Ectodermal cell (in vitro differentiated cells): ENCODE results near the gene CXorf65.

Source experiments
- H3K27ac ChIP-seq: 2 replicates; pipeline ENCODE4 v1.7.0; 2013; ENCODE audit warnings: mild to moderate bottlenecking, low read depth, low read length; ENCODE audit not compliant: insufficient read depth, poor library complexity, severe bottlenecking
- H3K27me3 ChIP-seq: 2 replicates; pipeline ENCODE4 v1.7.0; 2013; ENCODE audit warnings: mild to moderate bottlenecking, low read length; ENCODE audit not compliant: insufficient read depth, control insufficient read depth, poor library complexity, severe bottlenecking
- H3K36me3 ChIP-seq: one replicate; pipeline ENCODE4 v1.7.0; 2013; ENCODE audit warnings: low read length; ENCODE audit not compliant: control insufficient read depth, insufficient read depth
- H3K4me1 ChIP-seq: one replicate; pipeline ENCODE4 v1.7.0; 2013; ENCODE audit warnings: low read length; ENCODE audit not compliant: control insufficient read depth, insufficient read depth
- H3K4me3 ChIP-seq: 2 replicates; pipeline ENCODE4 v1.7.0; 2013; ENCODE audit warnings: low read depth, low read length, control low read depth; ENCODE audit not compliant: insufficient read depth
- H3K9me3 ChIP-seq: 2 replicates; pipeline ENCODE4 v1.7.0; 2013; ENCODE audit warnings: mild to moderate bottlenecking, low read length, moderate library complexity; ENCODE audit not compliant: control insufficient read depth
- WGBS, 2 experiments: methylation state at CpG; one replicate each; pipeline ENCODE4 v1.1.7; 2013; ENCODE audit warnings: missing lambda C conversion rate in 2 of 2; 5-methylcytosine and 5-hydroxymethylcytosine counted together

CXorf65 gene

GRCh38 chrX:71095981-71096759, 10.4 kb downstream of the CXorf65 start:
- no peaks in the 10 kb centered on the region for H3K9me3 ChIP-seq
- WGBS, 2 experiments = 0 to 1% methylated on average over 46 of the region's 46 CpGs
- no peaks in the 10 kb centered on the region for H3K36me3 ChIP-seq
- peak overlapping the region; percentile 46 for H3K4me3 ChIP-seq
- peaks cover 12% of the 10 kb centered on the region for H3K4me1 ChIP-seq
- peaks cover 48% of the 10 kb centered on the region for H3K27me3 ChIP-seq
- no peak overlapping the region for H3K27ac ChIP-seq

GRCh38 chrX:71095555-71095980, 11.0 kb downstream of the CXorf65 start, which contains the start of gene FOXO4:
Gene FOXO4, plus strand, starts transcription at chrX:71095851. Its CDS starts 678 bp downstream, at chrX:71096529.
- Histone ChIP-seq H3K4me1 (peaks cover 12% of the 10 kb centered on the region), H3K27me3 (peaks cover 43% of the 10 kb centered on the region), H3K9me3 (no peaks in the 10 kb centered on the region), H3K36me3 (no peaks in the 10 kb centered on the region), H3K27ac (no peak within 1 kb of the TSS), H3K4me3 (peak within 1 kb of the TSS; percentile 46)
- whole genome bisulfite sequencing, 2 experiments = 1% methylated on average over 28 to 29 of the region's 29 CpGs

DNA sequence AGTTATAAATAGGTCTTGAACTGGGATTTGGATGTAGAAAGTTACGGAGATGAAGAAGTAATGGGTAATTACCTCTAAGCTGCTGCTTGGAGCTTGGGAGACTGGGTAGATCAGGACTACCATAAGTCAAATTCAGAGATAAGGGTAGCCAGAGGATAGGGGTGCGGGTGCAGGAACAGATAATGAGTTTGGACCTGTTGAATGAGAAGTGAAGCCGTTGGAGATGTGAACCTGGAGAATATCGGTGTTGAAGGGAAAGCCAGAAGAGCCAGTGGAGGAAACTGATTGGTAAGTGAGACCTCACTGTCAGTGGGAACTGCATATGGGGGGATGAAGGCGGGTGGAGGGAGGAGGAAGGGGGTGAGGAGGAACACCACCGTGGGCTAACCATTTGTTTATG, 11.5 kb downstream of the CXorf65 start:
- Histone ChIP-seq H3K27ac (no peak overlapping the region), H3K27me3 (peaks cover 38% of the 10 kb centered on the region), H3K4me3 (peak overlapping the region; percentile 46), H3K4me1 (peaks cover 7% of the 10 kb centered on the region), H3K36me3 (no peaks in the 10 kb centered on the region), H3K9me3 (no peaks in the 10 kb centered on the region)
- WGBS, 2 experiments = 46% methylated on average over 4 of the region's 6 CpGs

DNA sequence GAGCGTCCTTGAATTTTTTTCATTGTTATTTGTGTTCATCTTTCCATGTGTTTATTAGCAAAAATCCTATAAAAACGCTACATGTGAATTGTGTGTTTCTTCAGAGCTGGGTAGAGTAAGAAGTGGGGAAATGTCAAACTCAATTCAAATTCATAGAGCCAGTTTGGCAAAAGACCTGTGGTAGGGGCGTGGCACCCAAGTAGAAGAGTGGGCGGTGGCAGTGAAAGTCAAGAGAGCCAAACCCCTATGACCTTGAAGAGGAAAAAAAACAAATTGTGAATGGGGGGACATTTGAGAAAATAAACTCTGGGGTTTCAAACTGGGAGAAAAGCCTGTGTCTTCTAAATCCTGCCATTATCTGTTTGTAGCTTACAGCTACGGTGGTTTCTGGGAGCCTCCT, 15.3 kb downstream of the CXorf65 start:
- no peak overlapping the region for H3K4me3 ChIP-seq
- H3K4me1 ChIP-seq = no peaks in the 10 kb centered on the region
- WGBS, 2 experiments = 92 to 97% methylated on average over 3 to 5 of the region's 5 CpGs
- H3K27me3 ChIP-seq = peaks cover 1% of the 10 kb centered on the region
- H3K9me3 ChIP-seq = no peaks in the 10 kb centered on the region
- no peaks in the 10 kb centered on the region for H3K36me3 ChIP-seq
- no peak overlapping the region for H3K27ac ChIP-seq

DNA sequence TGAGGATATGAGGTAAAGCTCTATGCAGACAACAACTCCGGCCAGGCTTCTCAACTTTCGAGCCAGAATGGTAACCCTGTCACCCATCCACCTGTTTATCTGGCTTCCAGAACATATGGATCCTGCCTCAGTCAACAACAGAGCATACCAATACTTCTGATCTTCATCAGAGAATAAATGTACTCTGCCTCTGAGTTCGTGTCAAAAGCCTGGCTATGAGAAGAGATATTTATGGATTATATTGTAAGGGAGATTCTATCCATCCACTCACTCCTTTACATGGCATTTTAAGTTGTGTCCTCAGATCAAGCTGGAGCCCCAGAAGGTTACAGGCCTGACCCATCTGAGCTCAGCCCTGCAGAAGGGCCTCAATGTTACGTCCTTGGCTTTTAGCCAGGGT, 20.6 kb downstream of the CXorf65 start:
- 85 to 94% methylated on average over 3 of the region's 4 CpGs for WGBS, 2 experiments
- H3K27me3 ChIP-seq = no peaks in the 10 kb centered on the region
- no peaks in the 10 kb centered on the region for H3K36me3 ChIP-seq
- no peaks in the 10 kb centered on the region for H3K9me3 ChIP-seq
- no peak overlapping the region for H3K4me3 ChIP-seq
- no peak overlapping the region for H3K27ac ChIP-seq
- H3K4me1 ChIP-seq = no peaks in the 10 kb centered on the region

GRCh38 chrX:71082822-71083221, 23.7 kb downstream of the CXorf65 start:
- Histone ChIP-seq H3K27me3 (no peaks in the 10 kb centered on the region), H3K27ac (no peak overlapping the region), H3K36me3 (no peaks in the 10 kb centered on the region), H3K9me3 (no peaks in the 10 kb centered on the region), H3K4me1 (no peaks in the 10 kb centered on the region), H3K4me3 (no peak overlapping the region)
- 92 to 96% methylated on average over 4 of the region's 4 CpGs for WGBS, 2 experiments

- Histone ChIP-seq H3K27ac (no peak overlapping the region), H3K4me1 (no peaks in the 10 kb centered on the region), H3K4me3 (no peak overlapping the region), H3K27me3 (no peaks in the 10 kb centered on the region), H3K9me3 (no peaks in the 10 kb centered on the region), H3K36me3 (no peaks in the 10 kb centered on the region)
- 92 to 95% methylated on average over 4 to 5 of the region's 5 CpGs for WGBS, 2 experiments
Measured at GRCh38 chrX:71082124-71082647, 24.4 kb downstream of the CXorf65 start.

DNA sequence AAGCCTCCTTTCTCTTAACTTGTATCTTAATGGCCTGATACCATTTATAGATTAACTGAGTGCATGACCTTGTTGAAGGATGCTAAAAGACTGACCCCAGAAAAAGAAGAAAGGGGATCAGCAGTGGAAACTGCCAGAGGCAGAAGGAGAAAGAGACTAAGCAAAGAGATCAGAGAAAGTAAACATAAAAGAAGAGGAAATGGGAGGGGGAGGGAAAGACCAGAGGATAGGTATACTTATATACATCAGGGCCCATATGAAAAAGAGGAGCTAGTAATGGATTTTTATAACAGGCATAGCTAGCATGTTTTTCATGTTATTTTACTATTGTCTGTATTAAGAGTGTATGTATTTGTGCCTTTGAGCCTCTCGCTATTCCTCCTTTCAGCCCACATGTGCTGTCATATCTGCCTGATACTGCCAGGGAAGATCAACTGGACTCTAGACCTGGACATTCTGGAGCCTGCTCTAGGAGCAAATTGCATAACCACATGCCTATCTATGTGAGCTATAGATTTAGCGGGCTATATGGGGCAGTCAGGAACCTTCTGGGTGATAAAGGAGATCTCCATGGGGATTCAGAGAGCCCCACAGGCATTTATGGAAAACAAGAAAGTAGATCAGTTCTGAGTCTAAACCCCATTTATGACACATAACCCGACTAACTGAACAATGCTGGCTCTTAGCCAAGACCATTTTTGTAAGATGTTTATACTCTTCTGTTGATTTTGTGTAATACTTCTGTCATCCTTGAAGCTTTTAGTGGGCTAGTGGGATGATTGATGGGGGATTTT, 25.0 kb downstream of the CXorf65 start:
- Histone ChIP-seq H3K9me3 (no peaks in the 10 kb centered on the region), H3K27ac (no peak overlapping the region), H3K36me3 (no peaks in the 10 kb centered on the region), H3K4me3 (no peak overlapping the region), H3K27me3 (no peaks in the 10 kb centered on the region), H3K4me1 (no peaks in the 10 kb centered on the region)
- WGBS, 2 experiments = 83 to 96% methylated on average over 3 of the region's 3 CpGs

DNA sequence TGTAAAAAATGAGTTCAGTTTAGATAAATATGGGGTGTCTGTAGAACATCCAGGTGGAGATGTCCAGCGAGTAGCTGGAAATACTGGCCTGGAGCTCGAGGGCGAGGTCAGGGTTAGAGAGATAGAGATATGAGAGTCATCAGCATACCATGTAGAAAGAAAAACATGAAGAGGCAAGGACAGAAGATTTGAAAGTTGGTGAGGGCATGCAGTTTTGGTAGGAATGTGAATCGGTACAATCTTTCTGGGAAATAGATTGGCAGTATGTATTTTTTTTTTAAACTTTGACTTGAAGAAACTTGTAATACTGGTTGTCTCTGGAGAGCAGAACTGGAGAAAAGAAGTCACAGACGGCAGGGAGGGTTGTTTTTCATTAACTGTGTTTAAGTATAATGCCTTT, 36.0 kb downstream of the CXorf65 start:
- Histone ChIP-seq H3K4me1 (no peaks in the 10 kb centered on the region), H3K27ac (no peak overlapping the region), H3K36me3 (no peaks in the 10 kb centered on the region), H3K27me3 (no peaks in the 10 kb centered on the region), H3K4me3 (no peak overlapping the region), H3K9me3 (no peaks in the 10 kb centered on the region)
- 93 to 97% methylated on average over 4 of the region's 5 CpGs for WGBS, 2 experiments
